Osteoblast (primary cell): ENCODE measurements around the gene CYP4A11. TPM values are rescaled to one million over a fixed set of nuclear protein-coding genes. Genes with fewer than 3 reads are reported as not detected.

Experiments
- small RNA-seq: library from RNA; depleted of rRNA; stranded (forward); fragments of <200 nt; gene quantifications from one replicate; pipeline ENCODE3, GENCODE V24; 2012
- total RNA-seq: library from RNA; depleted of rRNA; stranded (reverse); fragments of >200 nt; gene quantifications from 2 replicates; pipeline ENCODE4 v1.2.3, GENCODE V29; 2012

Gene CYP4A11
- total RNA-seq, 1 donor: not detected

Small RNAs within 50 kb of the gene (small RNA-seq; reads per million reads assigned to genes)
- gene CYP4A26P: not detected

Other genes with a start within 250 kb of the CYP4A11 start
- gene EFCAB14, start 222.4 kb downstream of the CYP4A11 start, total RNA-seq: 61.3 and 63.7 TPM in 2 replicates
- gene CYP4B1, start 142.4 kb downstream of the CYP4A11 start, total RNA-seq: not detected in 2 replicates
- gene CYP4X1, start 82.2 kb upstream of the CYP4A11 start, total RNA-seq: 0.59 and 0.72 TPM in 2 replicates
- gene CYP4Z1, start 125.8 kb upstream of the CYP4A11 start, total RNA-seq: not detected in 2 replicates
- gene CYP4A22, start 196.0 kb upstream of the CYP4A11 start, total RNA-seq: not detected in 2 replicates
- gene PDZK1IP1, start 248.6 kb upstream of the CYP4A11 start, total RNA-seq: not detected in 2 replicates